ENCODE results near the gene VWA5B1. TPM values are rescaled to one million over a fixed set of nuclear protein-coding genes. Genes with fewer than 3 reads are reported as not detected.

Gene VWA5B1
- total and polyA plus RNA-seq, 2 experiments from 2014 or later: 0.16 to 1.0 TPM

DNA sequence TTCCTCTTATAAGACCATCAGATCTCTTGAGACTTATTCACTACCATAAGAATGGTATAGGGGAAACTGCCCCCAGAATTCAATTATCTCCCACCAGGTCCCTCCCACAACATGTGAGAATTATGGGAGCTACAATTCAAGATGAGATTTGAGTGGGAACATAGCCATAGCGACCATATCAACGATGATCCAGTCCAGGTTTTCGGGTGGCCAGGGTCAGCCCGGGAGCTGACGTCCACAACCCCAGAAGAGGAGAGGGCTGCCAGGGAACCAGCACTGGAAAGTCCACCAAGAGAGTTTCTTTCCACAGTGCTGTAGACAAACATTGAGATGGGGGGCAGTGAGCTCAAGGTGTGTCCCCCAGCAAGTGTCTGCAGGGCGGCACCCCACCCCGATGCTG lies 88.4 kb downstream of the VWA5B1 start:
- Histone ChIP-seq H3K4me2 (no peak overlapping the region), H3K36me3 (ENCODE audit: insufficient read depth) (no peaks in the 10 kb centered on the region), H3K4me1 (ENCODE audit: insufficient read depth) (no peaks in the 10 kb centered on the region), H3K4me3 (no peak overlapping the region), H3K27me3 (ENCODE audit: insufficient read depth) (peaks cover 9% of the 10 kb centered on the region), H2AFZ (no peak overlapping the region), H4K20me1 (replicated peaks; ENCODE audit: insufficient read depth) (no peaks in the 10 kb centered on the region), H3K27ac (ENCODE audit: low read depth) (no peak overlapping the region), H3F3A (replicated peaks; ENCODE audit: low read depth) (no peaks in the 10 kb centered on the region), H3K9me2 (ENCODE audit: insufficient read depth) (no peaks in the 10 kb centered on the region), H3K79me2 (replicated peaks; ENCODE audit: insufficient read depth) (no peaks in the 10 kb centered on the region)
- Mint-ChIP-seq H3K27ac (no peak overlapping the region), H3K4me1 (peaks cover 3% of the 10 kb centered on the region; the same call in 2 of the 3 replicates), H3K4me3 (no peak overlapping the region), H3K36me3 (ENCODE audit: low read depth) (no peaks in the 10 kb centered on the region), H3K9me3 (no peaks in the 10 kb centered on the region), H3K27me3 (ENCODE audit: insufficient read depth, low read depth, poor library complexity) (peaks cover 14% of the 10 kb centered on the region)
- no peak for ATAC-seq
- no peak for TF ChIP-seq CREB1 (CRISPR knock-in tag; IDR thresholded peaks at IDR 0.05; ENCODE audit: low read depth)
- no peak for DNase-seq (ENCODE audit: low spot score)

DNA sequence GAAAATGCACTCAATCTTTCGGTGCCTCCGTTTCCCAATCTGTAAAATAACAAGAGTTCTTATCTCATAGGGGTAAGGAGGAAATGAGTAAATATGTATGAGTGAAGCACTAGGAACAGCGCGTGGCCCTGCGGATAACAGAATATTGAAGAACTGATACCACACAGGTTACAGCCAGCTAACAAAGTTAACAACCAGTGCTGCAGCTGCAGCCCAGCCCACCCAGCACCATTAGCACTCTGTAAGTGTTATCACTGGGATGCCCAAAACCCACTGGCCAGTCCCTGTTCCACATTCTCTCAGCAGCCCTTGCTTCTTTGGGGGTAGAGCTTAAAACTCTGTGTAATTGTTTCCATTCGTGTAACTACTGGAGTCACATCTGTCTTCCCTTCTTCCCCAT lies 89.5 kb downstream of the VWA5B1 start:
- Histone ChIP-seq H3K9me2 (ENCODE audit: insufficient read depth) (no peaks in the 10 kb centered on the region), H4K20me1 (replicated peaks; ENCODE audit: insufficient read depth) (no peaks in the 10 kb centered on the region), H3K27ac (ENCODE audit: low read depth) (no peak overlapping the region), H3K36me3 (ENCODE audit: insufficient read depth) (no peaks in the 10 kb centered on the region), H3F3A (replicated peaks; ENCODE audit: low read depth) (no peaks in the 10 kb centered on the region), H2AFZ (no peak overlapping the region), H3K4me2 (no peak overlapping the region), H3K79me2 (replicated peaks; ENCODE audit: insufficient read depth) (no peaks in the 10 kb centered on the region), H3K4me1 (ENCODE audit: insufficient read depth) (no peaks in the 10 kb centered on the region; the same call in 1 of the 2 replicates), H3K4me3 (no peak overlapping the region), H3K27me3 (ENCODE audit: insufficient read depth) (peaks cover 7% of the 10 kb centered on the region; the same call in 1 of the 2 replicates)
- DNase-seq (ENCODE audit: low spot score): no peak
- no peak for ATAC-seq
- no peak overlapping the region for H3K27ac Mint-ChIP-seq
- no peaks in the 10 kb centered on the region for H3K9me3 Mint-ChIP-seq
- H3K36me3 Mint-ChIP-seq (ENCODE audit: low read depth): no peaks in the 10 kb centered on the region
- H3K4me3 Mint-ChIP-seq: no peak overlapping the region
- peaks cover 10% of the 10 kb centered on the region for H3K4me1 Mint-ChIP-seq
- H3K27me3 Mint-ChIP-seq (ENCODE audit: insufficient read depth, low read depth, poor library complexity): peaks cover 17% of the 10 kb centered on the region
- TF ChIP-seq EZH2phosphoT487 (IDR thresholded peaks at IDR 0.05; ENCODE audit: unreplicated experiment) (no peak), EZH2 (IDR thresholded peaks at IDR 0.05; ENCODE audit: low read depth, unreplicated experiment) (no peak), ZNF331 (CRISPR knock-in tag; IDR thresholded peaks at IDR 0.05; ENCODE audit: low read depth) (no peak), CREB1 (CRISPR knock-in tag; IDR thresholded peaks at IDR 0.05; ENCODE audit: low read depth) (no peak), JUNB (IDR thresholded peaks at IDR 0.05; ENCODE audit: unreplicated experiment) (no peak), STAT1 (IDR thresholded peaks at IDR 0.05; ENCODE audit: unreplicated experiment) (no peak), POLR2AphosphoS5 (IDR thresholded peaks at IDR 0.05; ENCODE audit: low read depth) (no peak), NANOG (IDR thresholded peaks at IDR 0.05; ENCODE audit: borderline replicate concordance) (no peak)
- TF ChIP-seq, protein P1, sequence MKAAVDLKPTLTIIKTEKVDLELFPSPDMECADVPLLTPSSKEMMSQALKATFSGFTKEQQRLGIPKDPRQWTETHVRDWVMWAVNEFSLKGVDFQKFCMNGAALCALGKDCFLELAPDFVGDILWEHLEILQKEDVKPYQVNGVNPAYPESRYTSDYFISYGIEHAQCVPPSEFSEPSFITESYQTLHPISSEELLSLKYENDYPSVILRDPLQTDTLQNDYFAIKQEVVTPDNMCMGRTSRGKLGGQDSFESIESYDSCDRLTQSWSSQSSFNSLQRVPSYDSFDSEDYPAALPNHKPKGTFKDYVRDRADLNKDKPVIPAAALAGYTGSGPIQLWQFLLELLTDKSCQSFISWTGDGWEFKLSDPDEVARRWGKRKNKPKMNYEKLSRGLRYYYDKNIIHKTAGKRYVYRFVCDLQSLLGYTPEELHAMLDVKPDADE (IDR thresholded peaks at IDR 0.05): no peak
- TF ChIP-seq, protein P2, sequence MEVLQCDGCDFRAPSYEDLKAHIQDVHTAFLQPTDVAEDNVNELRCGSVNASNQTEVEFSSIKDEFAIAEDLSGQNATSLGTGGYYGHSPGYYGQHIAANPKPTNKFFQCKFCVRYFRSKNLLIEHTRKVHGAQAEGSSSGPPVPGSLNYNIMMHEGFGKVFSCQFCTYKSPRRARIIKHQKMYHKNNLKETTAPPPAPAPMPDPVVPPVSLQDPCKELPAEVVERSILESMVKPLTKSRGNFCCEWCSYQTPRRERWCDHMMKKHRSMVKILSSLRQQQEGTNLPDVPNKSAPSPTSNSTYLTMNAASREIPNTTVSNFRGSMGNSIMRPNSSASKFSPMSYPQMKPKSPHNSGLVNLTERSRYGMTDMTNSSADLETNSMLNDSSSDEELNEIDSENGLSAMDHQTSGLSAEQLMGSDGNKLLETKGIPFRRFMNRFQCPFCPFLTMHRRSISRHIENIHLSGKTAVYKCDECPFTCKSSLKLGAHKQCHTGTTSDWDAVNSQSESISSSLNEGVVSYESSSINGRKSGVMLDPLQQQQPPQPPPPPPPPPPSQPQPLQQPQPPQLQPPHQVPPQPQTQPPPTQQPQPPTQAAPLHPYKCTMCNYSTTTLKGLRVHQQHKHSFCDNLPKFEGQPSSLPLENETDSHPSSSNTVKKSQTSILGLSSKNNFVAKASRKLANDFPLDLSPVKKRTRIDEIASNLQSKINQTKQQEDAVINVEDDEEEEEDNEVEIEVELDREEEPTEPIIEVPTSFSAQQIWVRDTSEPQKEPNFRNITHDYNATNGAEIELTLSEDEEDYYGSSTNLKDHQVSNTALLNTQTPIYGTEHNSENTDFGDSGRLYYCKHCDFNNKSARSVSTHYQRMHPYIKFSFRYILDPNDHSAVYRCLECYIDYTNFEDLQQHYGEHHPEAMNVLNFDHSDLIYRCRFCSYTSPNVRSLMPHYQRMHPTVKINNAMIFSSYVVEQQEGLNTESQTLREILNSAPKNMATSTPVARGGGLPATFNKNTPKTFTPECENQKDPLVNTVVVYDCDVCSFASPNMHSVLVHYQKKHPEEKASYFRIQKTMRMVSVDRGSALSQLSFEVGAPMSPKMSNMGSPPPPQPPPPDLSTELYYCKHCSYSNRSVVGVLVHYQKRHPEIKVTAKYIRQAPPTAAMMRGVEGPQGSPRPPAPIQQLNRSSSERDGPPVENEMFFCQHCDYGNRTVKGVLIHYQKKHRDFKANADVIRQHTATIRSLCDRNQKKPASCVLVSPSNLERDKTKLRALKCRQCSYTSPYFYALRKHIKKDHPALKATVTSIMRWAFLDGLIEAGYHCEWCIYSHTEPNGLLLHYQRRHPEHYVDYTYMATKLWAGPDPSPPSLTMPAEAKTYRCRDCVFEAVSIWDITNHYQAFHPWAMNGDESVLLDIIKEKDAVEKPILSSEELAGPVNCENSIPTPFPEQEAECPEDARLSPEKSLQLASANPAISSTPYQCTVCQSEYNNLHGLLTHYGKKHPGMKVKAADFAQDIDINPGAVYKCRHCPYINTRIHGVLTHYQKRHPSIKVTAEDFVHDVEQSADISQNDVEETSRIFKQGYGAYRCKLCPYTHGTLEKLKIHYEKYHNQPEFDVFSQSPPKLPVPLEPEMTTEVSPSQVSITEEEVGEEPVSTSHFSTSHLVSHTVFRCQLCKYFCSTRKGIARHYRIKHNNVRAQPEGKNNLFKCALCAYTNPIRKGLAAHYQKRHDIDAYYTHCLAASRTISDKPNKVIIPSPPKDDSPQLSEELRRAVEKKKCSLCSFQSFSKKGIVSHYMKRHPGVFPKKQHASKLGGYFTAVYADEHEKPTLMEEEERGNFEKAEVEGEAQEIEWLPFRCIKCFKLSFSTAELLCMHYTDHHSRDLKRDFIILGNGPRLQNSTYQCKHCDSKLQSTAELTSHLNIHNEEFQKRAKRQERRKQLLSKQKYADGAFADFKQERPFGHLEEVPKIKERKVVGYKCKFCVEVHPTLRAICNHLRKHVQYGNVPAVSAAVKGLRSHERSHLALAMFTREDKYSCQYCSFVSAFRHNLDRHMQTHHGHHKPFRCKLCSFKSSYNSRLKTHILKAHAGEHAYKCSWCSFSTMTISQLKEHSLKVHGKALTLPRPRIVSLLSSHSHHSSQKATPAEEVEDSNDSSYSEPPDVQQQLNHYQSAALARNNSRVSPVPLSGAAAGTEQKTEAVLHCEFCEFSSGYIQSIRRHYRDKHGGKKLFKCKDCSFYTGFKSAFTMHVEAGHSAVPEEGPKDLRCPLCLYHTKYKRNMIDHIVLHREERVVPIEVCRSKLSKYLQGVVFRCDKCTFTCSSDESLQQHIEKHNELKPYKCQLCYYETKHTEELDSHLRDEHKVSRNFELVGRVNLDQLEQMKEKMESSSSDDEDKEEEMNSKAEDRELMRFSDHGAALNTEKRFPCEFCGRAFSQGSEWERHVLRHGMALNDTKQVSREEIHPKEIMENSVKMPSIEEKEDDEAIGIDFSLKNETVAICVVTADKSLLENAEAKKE (CRISPR knock-in tag; IDR thresholded peaks at IDR 0.05): no peak
- TF ChIP-seq, protein P3, sequence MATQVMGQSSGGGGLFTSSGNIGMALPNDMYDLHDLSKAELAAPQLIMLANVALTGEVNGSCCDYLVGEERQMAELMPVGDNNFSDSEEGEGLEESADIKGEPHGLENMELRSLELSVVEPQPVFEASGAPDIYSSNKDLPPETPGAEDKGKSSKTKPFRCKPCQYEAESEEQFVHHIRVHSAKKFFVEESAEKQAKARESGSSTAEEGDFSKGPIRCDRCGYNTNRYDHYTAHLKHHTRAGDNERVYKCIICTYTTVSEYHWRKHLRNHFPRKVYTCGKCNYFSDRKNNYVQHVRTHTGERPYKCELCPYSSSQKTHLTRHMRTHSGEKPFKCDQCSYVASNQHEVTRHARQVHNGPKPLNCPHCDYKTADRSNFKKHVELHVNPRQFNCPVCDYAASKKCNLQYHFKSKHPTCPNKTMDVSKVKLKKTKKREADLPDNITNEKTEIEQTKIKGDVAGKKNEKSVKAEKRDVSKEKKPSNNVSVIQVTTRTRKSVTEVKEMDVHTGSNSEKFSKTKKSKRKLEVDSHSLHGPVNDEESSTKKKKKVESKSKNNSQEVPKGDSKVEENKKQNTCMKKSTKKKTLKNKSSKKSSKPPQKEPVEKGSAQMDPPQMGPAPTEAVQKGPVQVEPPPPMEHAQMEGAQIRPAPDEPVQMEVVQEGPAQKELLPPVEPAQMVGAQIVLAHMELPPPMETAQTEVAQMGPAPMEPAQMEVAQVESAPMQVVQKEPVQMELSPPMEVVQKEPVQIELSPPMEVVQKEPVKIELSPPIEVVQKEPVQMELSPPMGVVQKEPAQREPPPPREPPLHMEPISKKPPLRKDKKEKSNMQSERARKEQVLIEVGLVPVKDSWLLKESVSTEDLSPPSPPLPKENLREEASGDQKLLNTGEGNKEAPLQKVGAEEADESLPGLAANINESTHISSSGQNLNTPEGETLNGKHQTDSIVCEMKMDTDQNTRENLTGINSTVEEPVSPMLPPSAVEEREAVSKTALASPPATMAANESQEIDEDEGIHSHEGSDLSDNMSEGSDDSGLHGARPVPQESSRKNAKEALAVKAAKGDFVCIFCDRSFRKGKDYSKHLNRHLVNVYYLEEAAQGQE (IDR thresholded peaks at IDR 0.05; ENCODE audit: unreplicated experiment): no peak

Data from GM23338 (cell line).